ENCODE results near the gene TSPAN3.

DNA sequence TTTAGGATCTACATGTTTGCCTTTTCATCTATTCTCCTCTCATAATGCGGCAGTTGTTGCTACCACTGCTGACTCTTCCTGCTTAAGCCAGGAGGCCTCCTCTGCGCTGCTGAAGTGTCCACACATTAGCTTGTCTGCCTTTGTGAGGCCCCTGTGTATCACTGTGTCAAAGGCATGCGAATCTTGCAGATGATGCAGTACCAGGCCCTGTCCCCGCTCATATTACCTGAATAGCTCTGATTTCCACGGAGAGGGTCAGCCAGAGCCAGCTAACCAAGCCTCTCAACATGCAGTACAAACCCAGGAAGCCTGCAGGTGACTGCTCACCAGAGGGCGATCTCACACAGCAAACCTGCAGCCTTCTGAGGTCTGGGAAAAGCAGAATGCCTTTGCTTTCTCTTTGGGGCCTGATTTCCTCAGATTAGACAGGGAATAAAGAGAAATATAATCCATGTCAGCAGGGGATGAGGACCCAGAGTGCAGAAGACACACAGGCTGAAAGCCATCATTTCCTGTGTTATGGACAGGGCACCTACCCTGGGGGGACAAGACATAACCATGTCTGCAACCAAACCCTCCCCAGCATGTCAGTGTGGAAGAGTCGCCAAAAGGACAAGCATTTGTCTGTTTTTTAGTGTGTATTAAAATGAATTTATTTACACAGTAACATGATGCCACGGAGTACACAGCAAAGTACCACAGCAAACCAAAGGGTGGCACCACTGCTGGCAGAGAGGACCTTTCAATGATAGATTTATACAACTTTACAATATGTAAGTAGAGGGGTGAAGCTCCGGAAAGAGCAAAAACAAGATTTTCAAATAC is 36.8 kb upstream of the TSPAN3 start:
- TF ChIP-seq, protein P1, sequence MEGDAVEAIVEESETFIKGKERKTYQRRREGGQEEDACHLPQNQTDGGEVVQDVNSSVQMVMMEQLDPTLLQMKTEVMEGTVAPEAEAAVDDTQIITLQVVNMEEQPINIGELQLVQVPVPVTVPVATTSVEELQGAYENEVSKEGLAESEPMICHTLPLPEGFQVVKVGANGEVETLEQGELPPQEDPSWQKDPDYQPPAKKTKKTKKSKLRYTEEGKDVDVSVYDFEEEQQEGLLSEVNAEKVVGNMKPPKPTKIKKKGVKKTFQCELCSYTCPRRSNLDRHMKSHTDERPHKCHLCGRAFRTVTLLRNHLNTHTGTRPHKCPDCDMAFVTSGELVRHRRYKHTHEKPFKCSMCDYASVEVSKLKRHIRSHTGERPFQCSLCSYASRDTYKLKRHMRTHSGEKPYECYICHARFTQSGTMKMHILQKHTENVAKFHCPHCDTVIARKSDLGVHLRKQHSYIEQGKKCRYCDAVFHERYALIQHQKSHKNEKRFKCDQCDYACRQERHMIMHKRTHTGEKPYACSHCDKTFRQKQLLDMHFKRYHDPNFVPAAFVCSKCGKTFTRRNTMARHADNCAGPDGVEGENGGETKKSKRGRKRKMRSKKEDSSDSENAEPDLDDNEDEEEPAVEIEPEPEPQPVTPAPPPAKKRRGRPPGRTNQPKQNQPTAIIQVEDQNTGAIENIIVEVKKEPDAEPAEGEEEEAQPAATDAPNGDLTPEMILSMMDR (conservative IDR thresholded peaks at IDR 0.05; ENCODE audit: low read depth, low read length), result peak; percentile 80
- TF ChIP-seq EZH2 (IDR thresholded peaks at IDR 0.05; ENCODE audit: low read length, unreplicated experiment), result no peak

Measured in PC-3 (cell line).